SU-DHL-6 (cell line): ENCODE measurements around the gene FBXW11.
A peak's percentile ranks its signal among the peaks of the same experiment; 100 is the strongest.

Source experiments
- H2AFZ ChIP-seq: fragments of 200-600 bp; sonication (generic); 2 replicates; pipeline ENCODE4 v1.6.1; 2014; ENCODE audit warnings: low read depth, mild to moderate bottlenecking, moderate library complexity, mixed read lengths, antibody characterized with exemption, low read length; ENCODE audit not compliant: severe bottlenecking
- H3F3A ChIP-seq: fragments of 200-600 bp; shearing (Covaris generic); 2 replicates; pipeline ENCODE4 v1.6.0; 2016; ENCODE audit warnings: antibody characterized with exemption, mild to moderate bottlenecking; ENCODE audit not compliant: insufficient read depth
- H3K27ac ChIP-seq: fragments of 200-600 bp; sonication (generic); 2 replicates; pipeline ENCODE4 v1.5.1; 2016; ENCODE audit warnings: low read depth, mild to moderate bottlenecking, low read length, moderate library complexity, mixed read lengths
- H3K27me3 ChIP-seq: fragments of 200-600 bp; sonication (generic), shearing (Covaris generic); 2 replicates; pipeline ENCODE4 v1.6.0; 2014; ENCODE audit warnings: mild to moderate bottlenecking, low read length
- H3K36me3 ChIP-seq: fragments of 200-600 bp; sonication (generic); 2 replicates; pipeline ENCODE4 v1.6.1; 2014; ENCODE audit warnings: mild to moderate bottlenecking, low read length, mixed read lengths
- H3K4me2 ChIP-seq: fragments of 300-600, 200-600 bp; shearing (Covaris generic), sonication (generic); 2 replicates; pipeline ENCODE4 v1.6.0; 2014; ENCODE audit warnings: low read length, low read depth, mild to moderate bottlenecking; ENCODE audit not compliant: poor library complexity, severe bottlenecking
- H3K4me3 ChIP-seq: fragments of 200-600 bp; sonication (generic); 2 replicates; pipeline ENCODE4 v1.5.1; 2014; ENCODE audit warnings: antibody characterized with exemption, low read length, mild to moderate bottlenecking, mixed read lengths; ENCODE audit not compliant: insufficient read depth, poor library complexity, severe bottlenecking
- H3K79me2 ChIP-seq: fragments of 200-600 bp; sonication (generic); 2 replicates; pipeline ENCODE4 v1.6.1; 2014; ENCODE audit warnings: mild to moderate bottlenecking, low read length, moderate library complexity; ENCODE audit not compliant: insufficient read depth
- H3K9ac ChIP-seq: fragments of 200-600 bp; sonication (generic); 2 replicates; pipeline ENCODE4 v1.7.0; 2014; ENCODE audit warnings: mild to moderate bottlenecking, low read length
- H3K9me2 ChIP-seq: fragments of 200-600 bp; sonication (generic); replicated peaks from 2 replicates; pipeline ENCODE4 v1.6.1; 2014; ENCODE audit warnings: low read length; ENCODE audit not compliant: insufficient read depth
- H3K9me3 ChIP-seq: fragments of 200-600 bp; sonication (generic); 2 replicates; pipeline ENCODE4 v1.6.1; 2014; ENCODE audit warnings: low read length, mixed read lengths; ENCODE audit not compliant: insufficient read depth
- H4K20me1 ChIP-seq: fragments of 200-600 bp; sonication (generic); 2 replicates; pipeline ENCODE4 v1.6.1; 2014; ENCODE audit warnings: low read depth, mild to moderate bottlenecking, antibody characterized with exemption, low read length, moderate library complexity, mixed read lengths
- CTCF ChIP-seq: fragments of 200-600 bp; sonication (generic); IDR thresholded peaks from one replicate; pipeline ENCODE4 v1.5.1; 2017; ENCODE audit warnings: antibody characterized with exemption, mild to moderate bottlenecking, low read length, moderate library complexity; ENCODE audit not compliant: insufficient read depth, poor library complexity, severe bottlenecking
- EZH2phosphoT487 ChIP-seq: fragments of 200-600 bp; sonication (generic), shearing (Covaris generic); conservative IDR thresholded peaks from 2 replicates; pipeline ENCODE4 v1.6.1; 2018; ENCODE audit warnings: mild to moderate bottlenecking, antibody characterized with exemption, low read length, moderate library complexity, mixed read lengths

The FBXW11 gene

GRCh38 chr5:171861381-171861780 is 145.1 kb downstream of the FBXW11 start:
- H3K79me2 ChIP-seq = no peaks in the 10 kb centered on the region
- H3F3A ChIP-seq = 0 out of 2 replicates have a peak, but pooled peaks cover 4% of the 10 kb centered on the region
- H3K4me3 ChIP-seq = no peak overlapping the region
- no peaks in the 10 kb centered on the region for H3K9me3 ChIP-seq
- H3K27ac ChIP-seq = no peak overlapping the region
- TF ChIP-seq CTCF (no peak), EZH2phosphoT487 (no peak)
- no peaks in the 10 kb centered on the region for H3K27me3 ChIP-seq
- 0 out of 2 replicates have a peak, but pooled peaks cover 3% of the 10 kb centered on the region for H4K20me1 ChIP-seq
- H2AFZ ChIP-seq = no peak overlapping the region
- H3K9me2 ChIP-seq = no peaks in the 10 kb centered on the region
- no peak overlapping the region for H3K9ac ChIP-seq
- H3K4me2 ChIP-seq = no peak overlapping the region
- H3K36me3 ChIP-seq = no peaks in the 10 kb centered on the region

GRCh38 chr5:171858303-171858702 is 148.1 kb downstream of the FBXW11 start:
- no peaks in the 10 kb centered on the region for H3K27me3 ChIP-seq
- no peaks in the 10 kb centered on the region for H3F3A ChIP-seq
- no peak overlapping the region for H3K4me3 ChIP-seq
- H2AFZ ChIP-seq = no peak overlapping the region
- H3K79me2 ChIP-seq = no peaks in the 10 kb centered on the region
- no peaks in the 10 kb centered on the region for H3K9me2 ChIP-seq
- no peak overlapping the region for H3K27ac ChIP-seq
- no peaks in the 10 kb centered on the region for H3K9me3 ChIP-seq
- H3K9ac ChIP-seq = no peak overlapping the region
- no peaks in the 10 kb centered on the region for H4K20me1 ChIP-seq
- H3K4me2 ChIP-seq = no peak overlapping the region
- TF ChIP-seq CTCF (peak; percentile 37), EZH2phosphoT487 (no peak)
- H3K36me3 ChIP-seq = no peaks in the 10 kb centered on the region

DNA sequence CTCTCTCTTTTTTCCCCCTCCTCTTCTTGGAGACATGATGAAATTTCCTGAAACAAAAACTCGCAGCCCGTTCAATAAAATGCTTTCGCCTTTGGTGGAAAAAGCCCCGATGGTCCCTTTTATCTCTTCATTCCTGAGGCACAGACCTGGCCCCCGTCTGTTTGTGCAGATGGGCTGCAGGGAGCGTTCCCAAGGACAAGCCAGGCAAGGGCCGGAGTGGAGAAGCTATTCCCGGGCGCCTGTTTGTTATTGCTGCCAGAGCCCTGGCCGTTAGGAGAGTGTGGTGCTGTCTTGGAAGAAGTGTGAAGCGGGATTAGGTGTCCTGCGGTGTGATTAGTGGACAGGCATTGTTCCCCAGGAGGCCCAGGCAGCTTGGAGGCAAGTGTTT is 149.0 kb downstream of the FBXW11 start:
- H3F3A ChIP-seq = no peaks in the 10 kb centered on the region
- H3K36me3 ChIP-seq = no peaks in the 10 kb centered on the region
- no peak overlapping the region for H2AFZ ChIP-seq
- no peak overlapping the region for H3K27ac ChIP-seq
- no peak for TF ChIP-seq CTCF
- TF ChIP-seq EZH2phosphoT487 = no peak
- H3K9me2 ChIP-seq = no peaks in the 10 kb centered on the region
- H3K27me3 ChIP-seq = no peaks in the 10 kb centered on the region
- no peak overlapping the region for H3K4me3 ChIP-seq
- no peaks in the 10 kb centered on the region for H3K9me3 ChIP-seq
- no peak overlapping the region for H3K4me2 ChIP-seq
- H4K20me1 ChIP-seq = no peaks in the 10 kb centered on the region
- H3K9ac ChIP-seq = no peak overlapping the region
- H3K79me2 ChIP-seq = no peaks in the 10 kb centered on the region
